Kidney tubule cell (primary cell): Measurements from ENCODE around the gene STATH.
"Not testable (repeated sequence)": the region's sequence is repeated elsewhere in the genome, so short reads cannot be mapped to it uniquely, and the experiment has no call there.

Experiments
- DNase-seq: peaks from one replicate; pipeline ENCODE4 v3.0.0-alpha.2; 2018; ENCODE audit warnings: low spot score

The STATH gene, protein sequence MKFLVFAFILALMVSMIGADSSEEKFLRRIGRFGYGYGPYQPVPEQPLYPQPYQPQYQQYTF

GRCh38 chr4:69995526-69996016 lies at the start of gene STATH:
Gene STATH (plus strand): TSS chr4:69995966. CDS start chr4:69998438, 2,472 bp downstream.
- DNase-seq: peak; percentile 9

- DNase-seq: peak; percentile 19
These were observed 44.2 kb upstream of the STATH start for GRCh38 chr4:69951602-69952001.

GRCh38 chr4:69957209-69957608 lies 38.6 kb upstream of the STATH start:
- DNase-seq: no peak

- DNase-seq: no peak
These were observed 30.1 kb upstream of the STATH start, which contains the start of gene CSN2 for GRCh38 chr4:69965628-69966027. Gene CSN2 (minus strand): TSS chr4:69965728. CDS start chr4:69960995, 4,733 bp downstream.

- DNase-seq: no peak
These were observed 25.7 kb upstream of the STATH start for GRCh38 chr4:69970071-69970470.

- DNase-seq: no peak
These were observed 21.1 kb upstream of the STATH start for GRCh38 chr4:69974631-69975030.

- no peak for DNase-seq
These were observed 18.2 kb upstream of the STATH start for GRCh38 chr4:69977582-69977981.

- peak; percentile 66 for DNase-seq
These were observed 11.7 kb upstream of the STATH start for GRCh38 chr4:69984030-69984443.

DNA sequence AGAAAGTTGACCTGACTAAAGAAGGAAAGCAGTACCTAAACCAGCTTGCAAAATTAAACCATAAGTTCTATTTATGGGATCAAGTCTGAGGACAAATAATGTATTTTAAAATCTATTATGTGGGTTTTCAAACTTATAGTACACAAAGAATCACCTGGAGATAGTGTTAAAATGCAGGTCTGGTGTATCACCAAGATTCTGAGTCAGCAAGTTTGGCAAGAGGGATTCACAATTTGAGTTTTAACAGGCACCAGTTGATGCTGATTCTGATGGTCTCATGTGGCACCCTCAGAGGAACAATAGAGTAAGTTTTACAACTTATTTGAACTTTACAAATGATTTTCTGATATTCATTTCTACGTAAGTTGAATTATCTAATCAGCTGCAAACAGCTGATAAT lies 9.1 kb upstream of the STATH start:
- DNase-seq: no peak

- DNase-seq: no peak
These were observed 4.8 kb upstream of the STATH start for GRCh38 chr4:69991016-69991415.

DNA sequence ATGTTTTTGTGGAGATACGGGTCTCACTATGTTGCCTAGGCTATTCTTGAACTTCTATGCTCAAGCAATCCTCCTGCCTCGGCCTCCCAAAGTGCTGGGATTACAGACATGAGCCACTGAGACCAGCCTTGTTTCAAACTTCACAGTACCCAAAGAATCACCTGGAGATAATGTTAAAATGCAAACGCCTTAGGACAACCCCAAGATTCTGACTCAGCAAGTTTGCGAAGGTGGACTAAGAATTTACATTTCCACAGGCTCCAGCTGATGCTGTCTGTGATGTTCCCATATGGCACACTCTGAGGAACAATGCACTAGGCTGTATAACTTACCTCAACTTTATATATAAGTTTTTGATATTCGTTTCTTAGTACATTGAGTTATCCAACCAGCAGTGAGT lies 984 bp upstream of the STATH start:
- DNase-seq: no peak

DNA sequence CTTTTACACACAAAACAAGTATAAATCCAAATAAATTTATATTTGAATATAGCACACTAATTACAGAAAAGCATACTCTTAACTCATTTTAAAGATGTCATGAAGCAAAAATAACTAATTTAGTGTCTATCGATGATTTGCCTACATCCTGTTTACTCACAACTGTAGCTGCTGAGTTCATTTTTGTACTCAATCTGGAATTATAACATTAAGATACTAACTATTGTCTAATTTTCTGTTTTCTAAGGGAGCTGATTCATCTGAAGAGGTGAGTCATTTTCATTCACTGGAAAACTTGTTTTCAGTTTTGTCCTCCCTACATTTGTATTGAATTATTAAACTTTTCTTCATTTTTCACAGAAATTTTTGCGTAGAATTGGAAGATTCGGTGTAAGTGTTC lies 3.7 kb downstream of the STATH start:
- no peak for DNase-seq

- DNase-seq: no peak
These were observed 4.9 kb downstream of the STATH start for GRCh38 chr4:70000711-70001110.

DNA sequence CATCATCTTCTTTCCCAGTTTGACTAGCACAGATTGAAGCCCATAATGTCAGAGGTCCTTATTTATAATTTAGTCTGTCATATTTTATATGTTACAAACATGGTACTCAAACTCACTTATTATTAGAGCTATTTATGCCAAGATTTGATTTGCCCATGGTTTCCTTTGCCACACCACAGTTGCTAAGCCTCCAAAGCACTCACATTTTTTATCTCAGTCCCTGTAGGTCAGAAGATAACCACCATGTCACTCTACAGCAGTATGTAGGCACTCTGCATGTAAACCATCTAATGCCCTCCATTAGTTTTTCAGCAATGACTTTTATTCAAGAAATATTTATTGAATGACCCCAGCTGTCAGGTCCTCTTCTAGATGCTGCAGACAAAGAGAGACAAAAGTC lies 6.7 kb downstream of the STATH start:
- DNase-seq: no peak

DNA sequence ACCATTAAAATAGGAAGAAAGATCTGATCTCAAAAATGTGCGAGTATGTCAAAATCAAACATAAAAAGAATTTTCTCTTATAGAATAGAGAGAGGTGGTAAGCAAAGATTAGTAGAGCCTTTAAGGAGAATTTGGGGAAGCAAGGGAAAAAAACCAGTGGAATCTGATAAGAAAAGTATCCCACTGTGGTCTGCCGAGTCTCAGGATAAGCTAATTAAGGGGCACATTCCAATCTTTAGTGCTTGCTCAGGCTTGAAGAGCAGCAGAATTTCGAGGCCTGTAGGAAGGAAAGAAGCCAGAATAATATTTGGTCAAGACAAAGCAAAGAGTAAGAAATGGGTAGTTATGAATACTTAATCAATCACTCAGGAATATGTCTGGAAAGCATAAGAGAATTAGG lies 13.0 kb downstream of the STATH start:
- DNase-seq: no peak

- not testable (repeated sequence) for DNase-seq
These were observed 23.2 kb downstream of the STATH start for GRCh38 chr4:70019006-70019405.

GRCh38 chr4:70023218-70023617 lies 27.5 kb downstream of the STATH start:
- no peak for DNase-seq

GRCh38 chr4:70027011-70027410 lies 31.2 kb downstream of the STATH start:
- DNase-seq: no peak

DNA sequence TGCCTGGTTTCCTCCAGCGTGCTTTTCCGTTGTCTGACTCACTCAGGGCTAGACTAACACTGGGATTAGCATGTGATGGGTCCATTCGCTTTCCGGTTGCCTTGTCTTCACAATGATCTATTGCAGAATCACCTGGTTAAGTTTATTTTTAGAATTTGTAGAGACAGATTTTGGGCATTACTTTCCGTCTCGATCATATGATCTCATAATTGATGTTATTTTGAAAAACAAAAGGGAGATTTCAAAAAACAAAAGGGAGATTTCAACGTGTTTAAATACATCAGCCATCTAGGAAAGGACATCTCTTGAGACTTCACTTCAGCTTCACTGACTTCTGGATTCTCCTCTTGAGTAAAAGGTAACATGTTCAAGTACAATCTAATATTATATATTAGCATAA lies 32.4 kb downstream of the STATH start, which contains the start of gene HTN3:
Gene HTN3, plus strand, starts transcription at position 301 of the 400 bp plus-strand sequence. CDS start 2,282 bp downstream, outside the sequence.
- not testable (repeated sequence) for DNase-seq

- DNase-seq: not testable (repeated sequence)
These were observed 41.8 kb downstream of the STATH start for GRCh38 chr4:70037559-70037958.

DNA sequence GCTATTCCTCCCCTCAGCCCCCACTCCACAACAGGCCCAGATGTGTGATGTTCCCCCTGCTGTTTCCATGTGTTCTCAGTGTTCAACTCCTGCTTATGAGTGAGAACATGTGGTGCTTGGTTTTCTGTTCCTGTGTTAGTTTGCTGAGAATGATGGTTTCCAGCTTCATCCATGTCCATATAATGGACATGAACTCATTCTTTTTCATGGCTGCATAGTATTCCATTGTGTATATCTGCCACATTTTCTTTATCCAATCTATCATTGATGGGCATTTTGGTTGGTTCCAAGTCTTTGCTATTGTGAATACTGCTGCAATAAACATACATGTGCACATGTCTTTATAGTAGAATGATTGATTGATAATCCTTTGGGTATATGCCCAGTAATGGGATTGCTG lies 44.2 kb downstream of the STATH start:
- DNase-seq: not testable (repeated sequence)

DNA sequence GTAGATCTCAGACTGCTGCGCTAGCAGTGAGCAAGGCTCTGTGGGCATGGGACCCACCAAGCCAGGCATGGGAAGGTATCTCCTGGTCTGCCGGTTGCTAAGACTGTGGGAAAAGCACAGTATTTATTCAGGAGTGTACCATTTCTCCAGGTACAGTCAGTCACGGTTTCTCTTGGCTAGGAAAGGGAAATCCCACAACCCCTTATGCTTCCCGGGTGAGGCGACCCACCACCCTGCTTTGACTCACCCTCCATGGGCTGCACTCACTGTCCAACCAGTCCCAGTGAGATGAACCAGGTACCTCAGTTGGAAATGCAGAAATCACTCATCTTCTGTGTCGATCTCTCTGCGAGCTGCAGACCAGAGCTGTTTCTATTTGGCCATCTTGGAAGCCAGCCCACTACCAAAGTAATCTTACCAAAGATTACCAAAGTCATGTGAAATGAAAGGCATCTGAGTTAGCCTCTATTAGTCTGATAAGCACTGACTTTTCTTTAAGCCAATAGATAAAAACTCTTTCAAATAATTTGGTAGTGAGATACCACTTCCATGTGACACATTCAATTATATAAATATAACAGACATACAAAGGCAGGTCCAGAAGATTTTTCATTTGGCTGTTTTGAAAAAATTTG lies 46.0 kb downstream of the STATH start:
- DNase-seq: no peak

DNA sequence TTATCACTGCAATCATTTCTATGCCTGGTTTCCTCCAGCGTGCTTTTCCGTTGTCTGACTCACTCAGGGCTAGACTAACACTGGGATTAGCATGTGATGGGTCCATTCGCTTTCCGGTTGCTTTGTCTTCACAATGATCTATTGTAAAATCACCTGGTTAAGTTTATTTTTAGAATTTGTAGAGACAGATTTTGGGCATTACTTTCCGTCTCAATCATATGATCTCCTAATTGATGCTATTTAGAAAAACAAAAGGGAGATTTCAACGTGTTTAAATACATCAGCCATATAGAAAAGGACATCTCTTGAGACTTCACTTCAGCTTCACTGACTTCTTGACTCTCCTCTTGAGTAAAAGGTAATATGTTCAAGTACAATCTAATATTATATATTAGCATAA lies 54.4 kb downstream of the STATH start, which contains the start of gene HTN1:
Gene HTN1, plus strand, starts transcription at position 301 of the 400 bp plus-strand sequence. CDS start 2,639 bp downstream, outside the sequence.
- not testable (repeated sequence) for DNase-seq
